GM12878 (cell line): ENCODE measurements around the gene SNN. TPM values are rescaled to one million over a fixed set of nuclear protein-coding genes. Genes with fewer than 3 reads are reported as not detected.

Experiments
- ATAC-seq: fragments of 200-7000 bp; cut with Tn5 transposase; 3 replicates; pipeline ENCODE4 v1.9.1; 2020; ENCODE audit warnings: mild to moderate bottlenecking, moderate library complexity
- BruUV-seq: library from RNA; stranded (reverse); fragments of 400-500 nt; replicated peaks from 2 replicates; lab custom pipeline; 2021; lab: Mats Ljungman, UMichigan
- CTCF ChIA-PET: fragments of 300-600 bp; sonication (Branson Sonifier 250); formaldehyde crosslinking; extraction: SDS; loops from one replicate; lab custom pipeline; 2021; ENCODE audit warnings: inconsistent platforms; lab: Yijun Ruan, JAX
- POLR2A ChIA-PET: fragments of 350-600 bp; formaldehyde crosslinking; extraction: SDS; loops from one replicate; lab custom pipeline; 2021; ENCODE audit warnings: inconsistent platforms; lab: Charles Lee
- RAD21 ChIA-PET: fragments of 300-600 bp; sonication (Branson Sonifier 250); formaldehyde crosslinking; loops from one replicate; lab custom pipeline; 2023; ENCODE audit warnings: antibody characterized with exemption; ENCODE audit not compliant: unreplicated experiment; lab: Charles Lee
- SMC1A ChIA-PET: fragments of 300-600 bp; sonication (Branson Sonifier 250); formaldehyde crosslinking; loops from one replicate; lab custom pipeline; 2023; ENCODE audit not compliant: unreplicated experiment, uncharacterized antibody; lab: Charles Lee
- DNase-seq: peaks from one replicate; pipeline ENCODE4 v3.0.0-alpha.2; 2011; ENCODE audit warnings: low read depth, low spot score
- FAIRE-seq: peaks from 3 replicates; lab custom pipeline; 2011; peaks lifted over from hg19 to GRCh38; lab: Jason Lieb, UNC
- H2AFZ ChIP-seq: 2 replicates; pipeline ENCODE4 v1.6.0; 2011; ENCODE audit warnings: low read depth, low read length, control low read depth; ENCODE audit not compliant: control insufficient read depth
- H3K27ac ChIP-seq: 2 replicates; pipeline ENCODE4 v1.5.1; 2011; ENCODE audit warnings: control low read depth; ENCODE audit not compliant: control insufficient read depth, insufficient read depth
- H3K27me3 ChIP-seq, 2 experiments: replicated peaks in 1 of 2; 2 replicates each; pipeline versions ENCODE4 v1.6.0 to v1.6.1; 2011; ENCODE audit warnings: low read length in 1 of 2; ENCODE audit not compliant: control insufficient read depth in 2 of 2, insufficient read depth in 2 of 2
- H3K36me3 ChIP-seq, 2 experiments: 2 replicates each; pipeline ENCODE4 v1.5.1; 2011; ENCODE audit warnings: low read length in 1 of 2; ENCODE audit not compliant: control insufficient read depth in 2 of 2, insufficient read depth in 2 of 2
- H3K4me1 ChIP-seq: 2 replicates; pipeline ENCODE4 v1.6.1; 2011; ENCODE audit warnings: mild to moderate bottlenecking, low read length, moderate library complexity, mixed read lengths; ENCODE audit not compliant: control insufficient read depth, insufficient read depth
- H3K4me2 ChIP-seq: 2 replicates; pipeline ENCODE4 v1.6.0; 2011; ENCODE audit warnings: control low read depth; ENCODE audit not compliant: control insufficient read depth, insufficient read depth
- H3K4me3 ChIP-seq: fragments of 200-600 bp; sonication (generic); 2 replicates; pipeline ENCODE4 v1.5.1; 2016
- H3K79me2 ChIP-seq: 2 replicates; pipeline ENCODE4 v1.6.0; 2011; ENCODE audit warnings: low read length; ENCODE audit not compliant: control insufficient read depth, insufficient read depth
- H3K9ac ChIP-seq: 2 replicates; pipeline ENCODE4 v1.8.0; 2011; ENCODE audit warnings: low read length, control low read depth, mixed read lengths; ENCODE audit not compliant: control insufficient read depth, insufficient read depth
- H3K9me3 ChIP-seq: replicated peaks from 3 replicates; pipeline ENCODE4 v1.5.1; 2011; ENCODE audit warnings: mild to moderate bottlenecking, low read length; ENCODE audit not compliant: control insufficient read depth, insufficient read depth
- H4K20me1 ChIP-seq: 2 replicates; pipeline ENCODE4 v1.6.0; 2011; ENCODE audit not compliant: control insufficient read depth, insufficient read depth
- BCL3 ChIP-seq: IDR thresholded peaks from 2 replicates; pipeline ENCODE4 v1.6.1; 2011; ENCODE audit warnings: borderline replicate concordance, low read depth, mild to moderate bottlenecking, moderate library complexity, low read length; ENCODE audit not compliant: insufficient read depth, poor library complexity, severe bottlenecking
- BHLHE40 ChIP-seq, 2 experiments: fragments of 450-650 bp in 1 of 2; IDR thresholded peaks; 2 replicates each; pipeline ENCODE4 v1.6.1; 2011 to 2017; ENCODE audit warnings: low read depth in 2 of 2, borderline replicate concordance in 1 of 2, improper control_type of control experiment in 1 of 2, low read length in 1 of 2, mild to moderate bottlenecking in 1 of 2
- CBX3 ChIP-seq: fragments of 200-600 bp; sonication (generic); IDR thresholded peaks from 2 replicates; pipeline ENCODE4 v1.6.1; 2016; ENCODE audit warnings: low read depth, borderline replicate concordance
- CHD1 ChIP-seq: IDR thresholded peaks from 2 replicates; pipeline ENCODE4 v1.6.1; 2012; ENCODE audit warnings: low read depth, low read length, improper control_type of control experiment
- EZH2 ChIP-seq: IDR thresholded peaks from 2 replicates; pipeline ENCODE4 v1.6.1; 2012; ENCODE audit warnings: low read depth, mild to moderate bottlenecking, control low read depth, inconsistent platforms, low read length, borderline replicate concordance; ENCODE audit not compliant: control insufficient read depth
- HSF1 ChIP-seq: fragments of 150-350 bp; IDR thresholded peaks from 2 replicates; pipeline ENCODE4 v1.6.1; 2014; ENCODE audit warnings: mild to moderate bottlenecking, low read depth, low read length
- IKZF2 ChIP-seq, 2 experiments: fragments of 450-650 bp; IDR thresholded peaks; 2 replicates each; pipeline ENCODE4 v1.6.1; 2017; ENCODE audit warnings: mild to moderate bottlenecking in 2 of 2, moderate library complexity in 2 of 2
- IRF5 ChIP-seq: fragments of 450-650 bp; IDR thresholded peaks from 2 replicates; pipeline ENCODE4 v1.6.1; 2017; ENCODE audit warnings: borderline replicate concordance
- JUNB ChIP-seq: IDR thresholded peaks from 2 replicates; pipeline ENCODE4 v1.6.1; 2016; ENCODE audit warnings: antibody characterized with exemption, mild to moderate bottlenecking
- KLF5 ChIP-seq: fragments of 450-650 bp; IDR thresholded peaks from 2 replicates; pipeline ENCODE4 v1.6.1; 2014; ENCODE audit warnings: mild to moderate bottlenecking; ENCODE audit not compliant: partially characterized antibody
- MEF2A ChIP-seq: IDR thresholded peaks from 2 replicates; pipeline ENCODE4 v1.6.1; 2011; ENCODE audit warnings: low read depth, mild to moderate bottlenecking, low read length, moderate library complexity; ENCODE audit not compliant: insufficient read depth
- MEF2B ChIP-seq: fragments of 450-650 bp; IDR thresholded peaks from 2 replicates; pipeline ENCODE4 v1.6.1; 2018; ENCODE audit warnings: mild to moderate bottlenecking, moderate library complexity; ENCODE audit not compliant: partially characterized antibody, poor library complexity, severe bottlenecking
- MTA2 ChIP-seq: fragments of 450-650 bp; IDR thresholded peaks from 2 replicates; pipeline ENCODE4 v1.6.1; 2016; ENCODE audit warnings: low read depth, mild to moderate bottlenecking, moderate library complexity
- NRF1 ChIP-seq: conservative IDR thresholded peaks from 2 replicates; pipeline ENCODE4 v1.6.1; 2011; ENCODE audit warnings: mild to moderate bottlenecking, low read depth, low read length, improper control_type of control experiment
- PAX8 ChIP-seq: fragments of 450-650 bp; IDR thresholded peaks from 2 replicates; pipeline ENCODE4 v1.6.1; 2017; ENCODE audit warnings: mild to moderate bottlenecking, moderate library complexity
- POLR2A ChIP-seq: IDR thresholded peaks from 2 replicates; pipeline ENCODE4 v1.6.1; 2011; ENCODE audit warnings: low read depth, mild to moderate bottlenecking, low read length
- RELA ChIP-seq: fragments of 450-650 bp; IDR thresholded peaks from 2 replicates; pipeline ENCODE4 v1.8.0; 2014; ENCODE audit warnings: borderline replicate concordance; ENCODE audit not compliant: partially characterized antibody
- RUNX3 ChIP-seq: IDR thresholded peaks from 2 replicates; pipeline ENCODE4 v1.6.1; 2012; ENCODE audit warnings: low read length, inconsistent platforms
- SMAD1 ChIP-seq: fragments of 450-650 bp; IDR thresholded peaks from 2 replicates; pipeline ENCODE4 v1.6.1; 2018; ENCODE audit warnings: mild to moderate bottlenecking, low read depth; ENCODE audit not compliant: partially characterized antibody
- SMAD5 ChIP-seq: IDR thresholded peaks from 2 replicates; pipeline ENCODE4 v1.6.1; 2016; ENCODE audit warnings: antibody characterized with exemption, low read depth
- STAT1 ChIP-seq: fragments of 450-650 bp; conservative IDR thresholded peaks from 2 replicates; pipeline ENCODE4 v1.6.1; 2014; ENCODE audit warnings: antibody characterized with exemption, mild to moderate bottlenecking
- TAF1 ChIP-seq: IDR thresholded peaks from 2 replicates; pipeline ENCODE4 v1.6.1; 2011; ENCODE audit warnings: mild to moderate bottlenecking, low read depth, low read length, borderline replicate concordance
- ZBED1 ChIP-seq: IDR thresholded peaks from 2 replicates; pipeline ENCODE4 v1.6.1; 2016; ENCODE audit warnings: borderline replicate concordance
- WGBS: methylation state at CpG from one replicate; pipeline ENCODE4 v1.1.6; 2016; ENCODE audit warnings: low lambda C conversion rate; ENCODE audit not compliant: insufficient replicate concordance, insufficient coverage; ENCODE audit errors: missing lambda C conversion rate; 5-methylcytosine and 5-hydroxymethylcytosine counted together
- in situ Hi-C: fragments of 300-500 bp; cut with MboI; formaldehyde crosslinking; loops from 9 replicates; pipeline ENCODE4 v1.14.3; 2018; ENCODE audit warnings: mixed read lengths
- intact Hi-C: fragments of 100-400 bp; cut with micrococcal nuclease; formaldehyde crosslinking; loops from one replicate; pipeline ENCODE4 v1.14.2; 2022; ENCODE audit not compliant: unreplicated experiment
- polyA plus RNA-seq, 11 experiments: library from polyadenylated mRNA; depleted of rRNA in 4 of 11; unstranded in 6 of 11; stranded (reverse) in 5 of 11; fragments of >200 nt; fragmentation: Nextera tagmentation in 4 of 11; fragmentation: Illumina TruSeq in 1 of 11; extraction: Ambion mirVana in 4 of 11; extraction: Trizol in 1 of 11; gene quantifications; 1 replicate in 1 of 11; 2 replicates in 10 of 11; pipeline versions ENCODE4 v1.2.1 to v1.2.3, GENCODE V29; 2011 to 2016; ENCODE audit warnings: inconsistent platforms in 2 of 11, missing spikeins in 2 of 11, low read depth in 1 of 11
- total RNA-seq, 4 experiments: library from RNA; depleted of rRNA in 3 of 4; stranded (reverse); fragments of >200 nt in 3 of 4; fragmentation: Illumina TruSeq in 1 of 4; extraction: Trizol in 1 of 4; gene quantifications; 2 replicates each; pipeline versions ENCODE4 v1.2.1 to v1.2.3, GENCODE V29; 2013 to 2021

Gene SNN
- total and polyA plus RNA-seq, 10 of the 15 experiments (the other 5 are each of a cell fraction or from before 2014, with no cell fraction given): 2.2 to 43.4 (median 27.8) TPM

- peak; percentile 72 for ATAC-seq
- BruUV-seq: no TSS peak
- Histone ChIP-seq H2AFZ (peak overlapping the region; percentile 56), H3K4me3 (no peak overlapping the region), H3K27me3 (no peaks in the 10 kb centered on the region), H3K79me2 (no peaks in the 10 kb centered on the region), H3K9ac (no peak overlapping the region), H3K27ac (no peak overlapping the region), H3K9me3 (no peaks in the 10 kb centered on the region), H3K4me1 (peaks cover 7% of the 10 kb centered on the region), H4K20me1 (no peaks in the 10 kb centered on the region), H3K4me2 (peak overlapping the region; percentile 38), H3K36me3 (no peaks in the 10 kb centered on the region)
- in situ Hi-C loops: loop anchor here (25.0 kb wide), 1 partner anchor 693 kb away; no protein-coding TSS in a partner anchor
- intact Hi-C loops: no loop called here
- RAD21 ChIA-PET: interaction anchor here (0.7 to 1.6 kb wide), 6 partner anchors 14 to 248 kb away, joined by 3 to 4 read pairs (median 3); no protein-coding TSS in a partner anchor
- SMC1A ChIA-PET: interaction anchor here (1.1 to 1.4 kb wide), 2 partner anchors 10 to 12 kb away, joined by 4 read pairs; no protein-coding TSS in a partner anchor
- CTCF ChIA-PET: interaction anchor here (0.9 to 1.5 kb wide), 3 partner anchors 9 to 124 kb away, joined by 3 to 4 read pairs (median 3); no protein-coding TSS in a partner anchor
- FAIRE-seq: no peak
- 39% methylated on average over 7 of the region's 7 CpGs for WGBS
- DNase-seq: no peak
- POLR2A ChIA-PET: interaction anchor here (1.5 kb wide), 1 partner anchor 14 kb away, joined by 6 read pairs; no protein-coding TSS in a partner anchor
- TF ChIP-seq KLF5 (no peak), MEF2A (no peak), BCL3 (no peak), PAX8 (no peak), IRF5 (no peak), BHLHE40 (IDR thresholded peaks at IDR 0.05; ENCODE audit: borderline replicate concordance in 1 of 2, low read depth in 2 of 2, low read length in 1 of 2) (no peak), TAF1 (no peak), RELA (peak; percentile 67), MEF2B (no peak), RUNX3 (0 out of 2 replicates have a peak, but pooled peaks have one; percentile 29), STAT1 (no peak), EZH2 (no peak), IKZF2 (IDR thresholded peaks at IDR 0.05) (peak; percentile 45 to 48; a peak in 3 of 4 replicates), SMAD5 (no peak), ZBED1 (no peak), CBX3 (no peak), CHD1 (no peak), NRF1 (no peak), POLR2A (no peak), JUNB (no peak), SMAD1 (no peak), HSF1 (no peak), MTA2 (no peak)
These were observed 12.6 kb upstream of the SNN start for GRCh38 chr16:11655655-11656054.
